SK-N-MC (cell line): ENCODE results near the gene MLN.

Source experiments
- DNase-seq: peaks from one replicate; pipeline ENCODE4 v3.0.0-alpha.2; 2011; ENCODE audit warnings: low read depth, low spot score
- H3K27ac ChIP-seq: fragments of 200-600 bp; sonication (generic); 2 replicates; pipeline ENCODE4 v1.5.1; 2016; ENCODE audit warnings: mixed run types
- H3K36me3 ChIP-seq: fragments of 200-600 bp; sonication (generic); 2 replicates; pipeline ENCODE4 v1.6.1; 2017; ENCODE audit warnings: antibody characterized with exemption, low read length, mixed read lengths; ENCODE audit not compliant: insufficient read depth
- H3K4me3 ChIP-seq: fragments of 200-600 bp; sonication (generic); 2 replicates; pipeline ENCODE4 v1.5.1; 2016
- H3K9ac ChIP-seq: fragments of 200-600 bp; sonication (generic); 2 replicates; pipeline ENCODE4 v1.8.0; 2017; ENCODE audit warnings: mixed run types, mixed read lengths; ENCODE audit not compliant: insufficient read length
- H3K9me3 ChIP-seq: fragments of 200-600 bp; sonication (generic); 2 replicates; pipeline ENCODE4 v1.6.1; 2017; ENCODE audit warnings: low read depth, mild to moderate bottlenecking, antibody characterized with exemption, low read length, moderate library complexity, mixed read lengths
- EZH2 ChIP-seq: fragments of 200-600 bp; sonication (generic); IDR thresholded peaks from one replicate; pipeline ENCODE4 v1.6.1; 2017; ENCODE audit warnings: antibody characterized with exemption
- FOXP2 ChIP-seq: optimal IDR thresholded peaks from 2 replicates; pipeline ENCODE3; 2011; ENCODE audit warnings: mild to moderate bottlenecking, moderate library complexity; ENCODE audit not compliant: insufficient read depth; ENCODE audit errors: extremely low read length, control extremely low read depth
- POLR2AphosphoS5 ChIP-seq: IDR thresholded peaks from 2 replicates; pipeline ENCODE4 v1.6.1; 2012; ENCODE audit warnings: mild to moderate bottlenecking, low read depth, low read length, borderline replicate concordance

Gene MLN

GRCh38 chr6:33798343-33798848, 5.4 kb downstream of the MLN start:
- H3K9ac ChIP-seq: no peak overlapping the region
- no peak for DNase-seq
- no peak for TF ChIP-seq POLR2AphosphoS5
- no peak for TF ChIP-seq FOXP2
- no peak for TF ChIP-seq EZH2
- no peaks in the 10 kb centered on the region for H3K9me3 ChIP-seq
- no peak overlapping the region for H3K4me3 ChIP-seq
- no peak overlapping the region for H3K27ac ChIP-seq
- H3K36me3 ChIP-seq: no peaks in the 10 kb centered on the region

- H3K27ac ChIP-seq: no peak overlapping the region
- H3K36me3 ChIP-seq: no peaks in the 10 kb centered on the region
- TF ChIP-seq FOXP2: no peak
- no peak for TF ChIP-seq POLR2AphosphoS5
- no peak for TF ChIP-seq EZH2
- H3K9ac ChIP-seq: no peak overlapping the region
- no peak for DNase-seq
- no peak overlapping the region for H3K4me3 ChIP-seq
- H3K9me3 ChIP-seq: no peaks in the 10 kb centered on the region
Measured at GRCh38 chr6:33797626-33798342, 6.0 kb downstream of the MLN start.

DNA sequence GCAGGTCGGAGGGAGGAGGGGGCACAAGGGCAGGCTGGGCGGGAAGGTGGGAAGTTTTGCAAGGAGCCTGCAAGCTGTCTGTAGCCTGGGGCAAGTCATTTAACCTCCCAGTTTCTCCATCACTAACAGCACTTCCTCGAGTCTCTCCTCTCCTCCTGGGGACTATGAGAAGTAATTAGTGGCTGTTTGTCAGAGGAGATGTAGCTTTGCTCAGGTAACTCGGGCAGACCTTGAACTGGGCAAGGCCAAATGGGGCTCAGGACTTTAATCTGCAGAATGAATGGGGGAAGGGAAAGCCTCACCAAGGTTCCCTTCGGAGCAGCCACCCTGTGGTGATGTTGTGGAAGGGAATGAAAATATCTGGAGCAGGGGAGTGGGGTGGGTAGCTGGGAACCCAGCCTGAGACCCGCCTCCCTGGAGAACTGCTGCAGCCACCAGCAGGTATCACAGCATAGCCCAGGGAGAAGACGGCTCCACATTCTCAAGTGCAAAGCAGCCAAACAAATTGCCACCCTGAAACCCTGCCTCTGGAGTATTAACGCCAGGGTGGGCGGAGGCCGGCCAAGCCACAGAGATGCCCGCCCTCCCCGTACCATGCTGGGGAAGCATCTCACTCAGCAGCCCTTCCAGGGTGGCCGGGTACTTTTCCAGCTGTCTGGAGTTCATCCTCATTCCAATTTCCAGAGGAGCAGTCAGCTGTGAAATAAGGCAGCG, 8.7 kb downstream of the MLN start:
- Histone ChIP-seq H3K9ac (no peak overlapping the region), H3K27ac (no peak overlapping the region), H3K4me3 (no peak overlapping the region), H3K36me3 (no peaks in the 10 kb centered on the region), H3K9me3 (no peaks in the 10 kb centered on the region)
- TF ChIP-seq FOXP2 (no peak), EZH2 (no peak), POLR2AphosphoS5 (no peak)
- no peak for DNase-seq

DNA sequence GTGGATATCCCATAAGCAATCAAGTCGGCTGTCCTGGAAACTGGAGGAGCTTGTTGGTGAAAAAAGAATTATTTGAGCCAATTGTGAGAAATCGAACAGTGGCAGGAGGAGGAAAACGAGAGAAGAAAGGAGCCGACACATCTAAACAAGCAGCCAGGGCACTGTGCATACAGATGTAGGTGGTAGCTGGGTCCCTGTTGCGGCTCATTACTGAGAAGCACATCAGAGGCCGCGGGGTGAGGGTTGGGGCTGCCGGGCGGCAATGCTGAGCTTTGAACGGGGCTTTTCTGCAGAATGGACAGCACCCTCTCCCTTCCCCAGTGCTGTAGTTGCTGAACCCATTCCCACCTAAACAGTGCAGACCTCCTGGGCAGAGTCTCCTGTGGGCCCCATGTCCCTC, 10.8 kb downstream of the MLN start:
- no peak overlapping the region for H3K4me3 ChIP-seq
- no peaks in the 10 kb centered on the region for H3K9me3 ChIP-seq
- no peak for DNase-seq
- TF ChIP-seq FOXP2 (no peak), POLR2AphosphoS5 (no peak), EZH2 (no peak)
- no peaks in the 10 kb centered on the region for H3K36me3 ChIP-seq
- no peak overlapping the region for H3K9ac ChIP-seq
- H3K27ac ChIP-seq: no peak overlapping the region

- DNase-seq: no peak
- Histone ChIP-seq H3K9ac (no peak overlapping the region), H3K36me3 (peaks cover 3% of the 10 kb centered on the region; the same call in 1 of the 2 replicates), H3K9me3 (no peaks in the 10 kb centered on the region), H3K4me3 (no peak overlapping the region), H3K27ac (no peak overlapping the region)
- TF ChIP-seq FOXP2 (no peak), EZH2 (no peak), POLR2AphosphoS5 (no peak)
Measured at GRCh38 chr6:33791620-33792019, 12.2 kb downstream of the MLN start.

DNA sequence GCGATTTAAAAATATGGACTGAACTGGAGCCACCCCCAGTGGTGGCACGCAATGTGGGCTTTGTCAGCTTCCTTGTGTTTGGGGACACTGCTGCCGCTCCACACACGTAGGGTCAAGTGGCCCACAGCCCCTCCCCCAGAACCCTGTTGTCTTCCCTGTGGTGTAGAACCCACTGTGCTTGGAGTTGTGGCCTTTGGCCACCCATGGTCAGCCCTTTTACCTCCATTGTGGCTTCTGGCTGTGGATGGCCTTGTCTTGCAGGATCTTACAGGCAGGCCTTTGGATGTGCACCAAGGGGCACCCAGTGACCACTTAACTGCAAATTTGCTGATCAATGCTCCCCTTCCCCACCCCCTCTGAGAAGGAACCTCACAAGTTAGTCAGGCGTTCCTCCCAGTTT, 12.9 kb downstream of the MLN start:
- no peak for DNase-seq
- Histone ChIP-seq H3K27ac (peak overlapping the region; percentile 63), H3K4me3 (no peak overlapping the region), H3K9me3 (no peaks in the 10 kb centered on the region), H3K9ac (no peak overlapping the region), H3K36me3 (peaks cover 8% of the 10 kb centered on the region; the same call in 1 of the 2 replicates)
- no peak for TF ChIP-seq POLR2AphosphoS5
- no peak for TF ChIP-seq EZH2
- no peak for TF ChIP-seq FOXP2

GRCh38 chr6:33790379-33790778, 13.4 kb downstream of the MLN start:
- Histone ChIP-seq H3K9me3 (no peaks in the 10 kb centered on the region), H3K9ac (no peak overlapping the region), H3K36me3 (peaks cover 8% of the 10 kb centered on the region; the same call in 1 of the 2 replicates), H3K4me3 (no peak overlapping the region), H3K27ac (peak overlapping the region; percentile 63)
- DNase-seq: no peak
- TF ChIP-seq POLR2AphosphoS5: no peak
- TF ChIP-seq EZH2: no peak
- TF ChIP-seq FOXP2: no peak

- H3K36me3 ChIP-seq: peaks cover 16% of the 10 kb centered on the region; the same call in 1 of the 2 replicates
- H3K9me3 ChIP-seq: no peaks in the 10 kb centered on the region
- DNase-seq: no peak
- TF ChIP-seq EZH2 (no peak), FOXP2 (no peak), POLR2AphosphoS5 (no peak)
- no peak overlapping the region for H3K9ac ChIP-seq
- no peak overlapping the region; the same call in 1 of the 2 replicates for H3K4me3 ChIP-seq
- peak overlapping the region; percentile 63 for H3K27ac ChIP-seq
Measured at GRCh38 chr6:33789550-33789895, 14.3 kb downstream of the MLN start.
